ENCODE data around the gene AKT2. TPM values are rescaled to one million over a fixed set of nuclear protein-coding genes. Genes with fewer than 3 reads are reported as not detected.

AKT2 gene
- total RNA-seq, 1 donor from 2014 or later: 45.8 TPM

Other genes with a start within 250 kb of the AKT2 start
- gene ZNF780B, start 229.1 kb downstream of the AKT2 start, total RNA-seq: 13.8 and 15.8 TPM in 2 replicates
- 10.7 and 17.5 TPM in 2 replicates for gene ZNF780A, start 194.4 kb downstream of the AKT2 start, total RNA-seq
- gene MAP3K10, start 93.9 kb downstream of the AKT2 start, total RNA-seq: 6.5 and 8.8 TPM in 2 replicates
- gene TTC9B, start 67.0 kb downstream of the AKT2 start, total RNA-seq: not detected in 2 replicates
- gene CCNP, start 58.7 kb downstream of the AKT2 start, total RNA-seq: 0.09 and 0.34 TPM in 2 replicates
- 5.3 and 9.2 TPM in 2 replicates for gene C19orf47, start 63.1 kb upstream of the AKT2 start, total RNA-seq
- 173 and 228 TPM in 2 replicates for gene PLD3, start 63.4 kb upstream of the AKT2 start, total RNA-seq
- under 0.01 and 0.05 TPM in 2 replicates for gene HIPK4, start 104.8 kb upstream of the AKT2 start, total RNA-seq
- 1.7 and 2.1 TPM in 2 replicates for gene PRX, start 128.0 kb upstream of the AKT2 start, total RNA-seq
- 18.8 and 38.1 TPM in 2 replicates for gene SERTAD1, start 140.6 kb upstream of the AKT2 start, total RNA-seq
- gene SERTAD3, start 159.0 kb upstream of the AKT2 start, total RNA-seq: 14.9 and 25.9 TPM in 2 replicates
- gene BLVRB, start 180.4 kb upstream of the AKT2 start, total RNA-seq: 43.0 and 58.7 TPM in 2 replicates
- 0.05 and 0.17 TPM in 2 replicates for gene SPTBN4, start 181.7 kb upstream of the AKT2 start, total RNA-seq